NCI-H510A (cell line): ENCODE data around the gene FMOD.
"Not testable (repeated sequence)": the region's sequence is repeated elsewhere in the genome, so short reads cannot be mapped to it uniquely, and the experiment has no call there.

Source experiments
- DNase-seq: peaks from one replicate; lab custom pipeline; 2025; lab: John Stamatoyannopoulos, UW

Gene FMOD

GRCh38 chr1:203305809-203306088 lies 45.2 kb downstream of the FMOD start:
- DNase-seq: no peak

- peak; percentile 93 for DNase-seq
Measured at GRCh38 chr1:203304919-203305808, 45.8 kb downstream of the FMOD start, which contains the start of gene BTG2. Gene BTG2, plus strand, starts transcription at chr1:203305519. Its CDS starts 88 bp downstream, at chr1:203305607.

- no peak for DNase-seq
Measured at GRCh38 chr1:203304391-203304918, 46.5 kb downstream of the FMOD start.

GRCh38 chr1:203302894-203303293 lies 48.0 kb downstream of the FMOD start:
- no peak for DNase-seq

GRCh38 chr1:203302456-203302855 lies 48.5 kb downstream of the FMOD start:
- no peak for DNase-seq

- DNase-seq: no peak
Measured at GRCh38 chr1:203301331-203301668, 49.6 kb downstream of the FMOD start.

- DNase-seq: no peak
Measured at GRCh38 chr1:203300441-203301330, 50.2 kb downstream of the FMOD start.

- DNase-seq: not testable (repeated sequence)
Measured at GRCh38 chr1:203299719-203300429, 51.0 kb downstream of the FMOD start.

GRCh38 chr1:203299169-203299568 lies 51.8 kb downstream of the FMOD start:
- no peak for DNase-seq

- no peak for DNase-seq
Measured at GRCh38 chr1:203296460-203297073, 54.4 kb downstream of the FMOD start.

- no peak for DNase-seq
Measured at GRCh38 chr1:203295796-203296195, 55.1 kb downstream of the FMOD start.

GRCh38 chr1:203291201-203292096 lies 59.5 kb downstream of the FMOD start:
- peak; percentile 81 for DNase-seq
